GM12878 (cell line): Measurements from ENCODE around the gene GAK. TPM values are rescaled to one million over a fixed set of nuclear protein-coding genes. Genes with fewer than 3 reads are reported as not detected.

Experiments
- ATAC-seq: fragments of 200-7000 bp; cut with Tn5 transposase; 3 replicates; pipeline ENCODE4 v1.9.1; 2020; ENCODE audit warnings: mild to moderate bottlenecking, moderate library complexity
- BruUV-seq: library from RNA; stranded (reverse); fragments of 400-500 nt; replicated peaks from 2 replicates; lab custom pipeline; 2021; lab: Mats Ljungman, UMichigan
- CTCF ChIA-PET: fragments of 300-600 bp; sonication (Branson Sonifier 250); formaldehyde crosslinking; extraction: SDS; loops from one replicate; lab custom pipeline; 2021; ENCODE audit warnings: inconsistent platforms; lab: Yijun Ruan, JAX
- POLR2A ChIA-PET: fragments of 350-600 bp; formaldehyde crosslinking; extraction: SDS; loops from one replicate; lab custom pipeline; 2021; ENCODE audit warnings: inconsistent platforms; lab: Charles Lee
- RAD21 ChIA-PET: fragments of 300-600 bp; sonication (Branson Sonifier 250); formaldehyde crosslinking; loops from one replicate; lab custom pipeline; 2023; ENCODE audit warnings: antibody characterized with exemption; ENCODE audit not compliant: unreplicated experiment; lab: Charles Lee
- SMC1A ChIA-PET: fragments of 300-600 bp; sonication (Branson Sonifier 250); formaldehyde crosslinking; loops from one replicate; lab custom pipeline; 2023; ENCODE audit not compliant: unreplicated experiment, uncharacterized antibody; lab: Charles Lee
- DNase-seq: peaks from one replicate; pipeline ENCODE4 v3.0.0-alpha.2; 2011; ENCODE audit warnings: low read depth, low spot score
- FAIRE-seq: peaks from 3 replicates; lab custom pipeline; 2011; peaks lifted over from hg19 to GRCh38; lab: Jason Lieb, UNC
- H2AFZ ChIP-seq: 2 replicates; pipeline ENCODE4 v1.6.0; 2011; ENCODE audit warnings: low read depth, low read length, control low read depth; ENCODE audit not compliant: control insufficient read depth
- H3K27ac ChIP-seq: 2 replicates; pipeline ENCODE4 v1.5.1; 2011; ENCODE audit warnings: control low read depth; ENCODE audit not compliant: control insufficient read depth, insufficient read depth
- H3K27me3 ChIP-seq, 2 experiments: replicated peaks in 1 of 2; 2 replicates each; pipeline versions ENCODE4 v1.6.0 to v1.6.1; 2011; ENCODE audit warnings: low read length in 1 of 2; ENCODE audit not compliant: control insufficient read depth in 2 of 2, insufficient read depth in 2 of 2
- H3K36me3 ChIP-seq, 2 experiments: 2 replicates each; pipeline ENCODE4 v1.5.1; 2011; ENCODE audit warnings: low read length in 1 of 2; ENCODE audit not compliant: control insufficient read depth in 2 of 2, insufficient read depth in 2 of 2
- H3K4me1 ChIP-seq: 2 replicates; pipeline ENCODE4 v1.6.1; 2011; ENCODE audit warnings: mild to moderate bottlenecking, low read length, moderate library complexity, mixed read lengths; ENCODE audit not compliant: control insufficient read depth, insufficient read depth
- H3K4me2 ChIP-seq: 2 replicates; pipeline ENCODE4 v1.6.0; 2011; ENCODE audit warnings: control low read depth; ENCODE audit not compliant: control insufficient read depth, insufficient read depth
- H3K4me3 ChIP-seq: fragments of 200-600 bp; sonication (generic); 2 replicates; pipeline ENCODE4 v1.5.1; 2016
- H3K79me2 ChIP-seq: 2 replicates; pipeline ENCODE4 v1.6.0; 2011; ENCODE audit warnings: low read length; ENCODE audit not compliant: control insufficient read depth, insufficient read depth
- H3K9ac ChIP-seq: 2 replicates; pipeline ENCODE4 v1.8.0; 2011; ENCODE audit warnings: low read length, control low read depth, mixed read lengths; ENCODE audit not compliant: control insufficient read depth, insufficient read depth
- H3K9me3 ChIP-seq: replicated peaks from 3 replicates; pipeline ENCODE4 v1.5.1; 2011; ENCODE audit warnings: mild to moderate bottlenecking, low read length; ENCODE audit not compliant: control insufficient read depth, insufficient read depth
- H4K20me1 ChIP-seq: 2 replicates; pipeline ENCODE4 v1.6.0; 2011; ENCODE audit not compliant: control insufficient read depth, insufficient read depth
- CEBPZ ChIP-seq: fragments of 150-350 bp; IDR thresholded peaks from 2 replicates; pipeline ENCODE4 v1.6.1; 2016; ENCODE audit warnings: low read depth, low read length
- E2F8 ChIP-seq: fragments of 450-650 bp; IDR thresholded peaks from 2 replicates; pipeline ENCODE4 v1.6.1; 2018; ENCODE audit warnings: mild to moderate bottlenecking, low read depth, moderate library complexity; ENCODE audit not compliant: partially characterized antibody
- EZH2 ChIP-seq: IDR thresholded peaks from 2 replicates; pipeline ENCODE4 v1.6.1; 2012; ENCODE audit warnings: low read depth, mild to moderate bottlenecking, control low read depth, inconsistent platforms, low read length, borderline replicate concordance; ENCODE audit not compliant: control insufficient read depth
- NFXL1 ChIP-seq: fragments of 450-650 bp; IDR thresholded peaks from 2 replicates; pipeline ENCODE4 v1.6.1; 2017; ENCODE audit warnings: antibody characterized with exemption, mild to moderate bottlenecking, borderline replicate concordance
- POLR2AphosphoS2 ChIP-seq: IDR thresholded peaks from 2 replicates; pipeline ENCODE4 v1.6.1; 2011; ENCODE audit warnings: low read depth, mild to moderate bottlenecking, low read length, improper control_type of control experiment, moderate library complexity
- RAD51 ChIP-seq: fragments of 450-650 bp; IDR thresholded peaks from 2 replicates; pipeline ENCODE4 v1.6.1; 2016; ENCODE audit warnings: moderate library complexity, mild to moderate bottlenecking, inconsistent platforms
- SMAD1 ChIP-seq: fragments of 450-650 bp; IDR thresholded peaks from 2 replicates; pipeline ENCODE4 v1.6.1; 2018; ENCODE audit warnings: mild to moderate bottlenecking, low read depth; ENCODE audit not compliant: partially characterized antibody
- SPI1 ChIP-seq: IDR thresholded peaks from 2 replicates; pipeline ENCODE4 v1.6.1; 2011; ENCODE audit warnings: low read depth, mild to moderate bottlenecking, low read length, moderate library complexity, borderline replicate concordance; ENCODE audit not compliant: insufficient read depth
- SRF ChIP-seq, 2 experiments: IDR thresholded peaks; 2 replicates each; pipeline ENCODE4 v1.6.1; 2011; ENCODE audit warnings: low read depth in 2 of 2, low read length in 2 of 2, mild to moderate bottlenecking in 1 of 2, moderate library complexity in 1 of 2
- STAT1 ChIP-seq: fragments of 450-650 bp; conservative IDR thresholded peaks from 2 replicates; pipeline ENCODE4 v1.6.1; 2014; ENCODE audit warnings: antibody characterized with exemption, mild to moderate bottlenecking
- STAT3 ChIP-seq: IDR thresholded peaks from 2 replicates; pipeline ENCODE4 v1.6.1; 2011; ENCODE audit warnings: low read depth, low read length, improper control_type of control experiment
- SUZ12 ChIP-seq: fragments of 200-600 bp; sonication (generic); IDR thresholded peaks from one replicate; pipeline ENCODE4 v1.6.1; 2018; ENCODE audit warnings: antibody characterized with exemption, mild to moderate bottlenecking; ENCODE audit not compliant: unreplicated experiment
- TBL1XR1 ChIP-seq: IDR thresholded peaks from 2 replicates; pipeline ENCODE4 v1.6.1; 2012; ENCODE audit warnings: low read depth, low read length, improper control_type of control experiment
- TCF3 ChIP-seq: IDR thresholded peaks from 2 replicates; pipeline ENCODE4 v1.6.1; 2012; ENCODE audit warnings: low read depth, mild to moderate bottlenecking, low read length, borderline replicate concordance; ENCODE audit not compliant: insufficient read depth
- TCF7 ChIP-seq: IDR thresholded peaks from 2 replicates; pipeline ENCODE4 v1.6.1; 2014; ENCODE audit warnings: antibody characterized with exemption, borderline replicate concordance
- ZNF24 ChIP-seq: fragments of 450-650 bp; IDR thresholded peaks from 2 replicates; pipeline ENCODE4 v1.6.1; 2017; ENCODE audit warnings: antibody characterized with exemption, mild to moderate bottlenecking
- ZNF622 ChIP-seq: fragments of 450-650 bp; IDR thresholded peaks from 2 replicates; pipeline ENCODE4 v1.6.1; 2017; ENCODE audit warnings: mild to moderate bottlenecking, inconsistent platforms
- ZSCAN29 ChIP-seq: fragments of 450-650 bp; IDR thresholded peaks from 2 replicates; pipeline ENCODE4 v1.6.1; 2017; ENCODE audit warnings: mild to moderate bottlenecking, moderate library complexity
- WGBS: methylation state at CpG from one replicate; pipeline ENCODE4 v1.1.6; 2016; ENCODE audit warnings: low lambda C conversion rate; ENCODE audit not compliant: insufficient replicate concordance, insufficient coverage; ENCODE audit errors: missing lambda C conversion rate; 5-methylcytosine and 5-hydroxymethylcytosine counted together
- in situ Hi-C: fragments of 300-500 bp; cut with MboI; formaldehyde crosslinking; loops from 9 replicates; pipeline ENCODE4 v1.14.3; 2018; ENCODE audit warnings: mixed read lengths
- intact Hi-C: fragments of 100-400 bp; cut with micrococcal nuclease; formaldehyde crosslinking; loops from one replicate; pipeline ENCODE4 v1.14.2; 2022; ENCODE audit not compliant: unreplicated experiment
- polyA plus RNA-seq, 11 experiments: library from polyadenylated mRNA; depleted of rRNA in 4 of 11; unstranded in 6 of 11; stranded (reverse) in 5 of 11; fragments of >200 nt; fragmentation: Nextera tagmentation in 4 of 11; fragmentation: Illumina TruSeq in 1 of 11; extraction: Ambion mirVana in 4 of 11; extraction: Trizol in 1 of 11; gene quantifications; 1 replicate in 1 of 11; 2 replicates in 10 of 11; pipeline versions ENCODE4 v1.2.1 to v1.2.3, GENCODE V29; 2011 to 2016; ENCODE audit warnings: inconsistent platforms in 2 of 11, missing spikeins in 2 of 11, low read depth in 1 of 11
- total RNA-seq, 4 experiments: library from RNA; depleted of rRNA in 3 of 4; stranded (reverse); fragments of >200 nt in 3 of 4; fragmentation: Illumina TruSeq in 1 of 4; extraction: Trizol in 1 of 4; gene quantifications; 2 replicates each; pipeline versions ENCODE4 v1.2.1 to v1.2.3, GENCODE V29; 2013 to 2021

GAK gene
- total and polyA plus RNA-seq, 10 of the 15 experiments (the other 5 are each of a cell fraction or from before 2014, with no cell fraction given) = 0.82 to 127 (median 53.8) TPM

GRCh38 chr4:978957-979701 lies 47.0 kb upstream of the GAK start:
- Histone ChIP-seq H3K27me3 (no peaks in the 10 kb centered on the region), H2AFZ (no peak overlapping the region), H3K4me3 (no peak overlapping the region), H3K9me3 (no peaks in the 10 kb centered on the region; the same call in 2 of the 3 replicates), H4K20me1 (no peaks in the 10 kb centered on the region), H3K27ac (no peak overlapping the region), H3K4me2 (no peak overlapping the region), H3K9ac (no peak overlapping the region), H3K36me3 (no peaks in the 10 kb centered on the region), H3K79me2 (no peaks in the 10 kb centered on the region), H3K4me1 (no peaks in the 10 kb centered on the region)
- in situ Hi-C loops (no loop called here), intact Hi-C loops (no loop called here)
- no peak for ATAC-seq
- ChIA-PET CTCF (no interaction called here), POLR2A (no interaction called here), RAD21 (no interaction called here), SMC1A (no interaction called here)
- TF ChIP-seq STAT1 (no peak), TCF7 (no peak), CEBPZ (no peak), RAD51 (no peak), POLR2AphosphoS2 (no peak), EZH2 (no peak), SPI1 (no peak), ZNF622 (no peak), E2F8 (no peak), NFXL1 (no peak), TCF3 (no peak), ZNF24 (no peak), SMAD1 (no peak), SRF (IDR thresholded peaks at IDR 0.05; ENCODE audit: low read depth in 2 of 2, low read length in 2 of 2) (no peak), TBL1XR1 (no peak), STAT3 (no peak), SUZ12 (no peak), ZSCAN29 (no peak)
- DNase-seq = no peak
- WGBS = 36% methylated on average over 20 of the region's 20 CpGs
- no TSS peak for BruUV-seq
- no peak for FAIRE-seq
